ENCODE data around the gene THG1L. TPM values are rescaled to one million over a fixed set of nuclear protein-coding genes. Genes with fewer than 3 reads are reported as not detected.

THG1L gene
- total RNA-seq, 2 donors from 2014 or later, result 14.1 to 16.9 TPM

DNA sequence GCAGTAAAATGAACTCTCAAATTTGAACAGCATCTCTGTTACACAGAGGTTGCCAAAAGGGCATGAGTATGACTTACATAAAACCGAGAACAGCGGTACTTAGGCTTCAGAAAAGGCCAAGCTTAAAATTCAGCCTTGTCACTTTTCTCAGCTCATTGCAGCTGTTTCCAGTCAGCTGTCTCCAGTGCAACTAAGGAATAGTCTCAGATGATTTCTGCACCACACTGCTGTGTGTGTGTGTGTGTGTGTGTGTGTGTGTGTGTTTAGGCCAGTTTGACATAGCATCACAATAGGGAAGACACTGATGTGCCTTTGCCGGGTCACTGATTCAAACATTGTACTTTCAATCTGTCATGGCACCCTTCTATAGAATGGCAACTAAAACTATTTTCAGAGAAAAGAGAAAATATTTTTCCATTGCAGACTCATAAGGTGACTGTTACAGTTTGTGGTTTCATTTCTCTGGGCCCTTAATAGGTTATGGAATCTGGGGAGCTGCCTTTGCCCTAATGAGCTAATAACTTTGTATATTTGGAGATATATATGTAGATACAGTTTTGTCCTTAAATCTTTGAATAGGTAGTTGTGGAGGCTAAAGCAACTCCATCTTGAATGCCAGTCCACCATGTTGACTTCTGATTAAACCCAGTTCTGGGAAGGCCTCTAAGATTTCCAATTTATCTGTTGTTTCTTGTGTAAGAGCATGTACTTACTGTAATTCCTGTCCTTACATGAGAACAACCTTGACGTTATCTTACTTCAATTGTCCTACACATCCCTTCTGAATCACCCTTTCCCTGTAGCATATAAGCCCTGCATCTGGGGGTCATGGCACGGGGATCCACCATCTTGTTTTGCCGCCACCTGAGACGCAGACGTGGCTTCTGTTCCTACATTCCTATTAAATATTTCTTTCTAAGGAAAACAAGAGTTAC, 16.8 kb downstream of the THG1L start:
- peak overlapping the region in 1 of 2 donors; percentile 9 for H3K27ac ChIP-seq
- peaks cover 5% of the 10 kb centered on the region for H3K4me1 ChIP-seq (replicated peaks)
- DNase-seq (ENCODE audit: low spot score), result no peak
- peak; percentile 9 for TF ChIP-seq POLR2AphosphoS5 (IDR thresholded peaks at IDR 0.05)
- no peak for TF ChIP-seq POLR2A (IDR thresholded peaks at IDR 0.05)
- no peak overlapping the region for H3K4me3 ChIP-seq
- intact Hi-C loops (cut with DNase I), result loop anchor here (10.0 kb wide), 1 partner anchor 273 kb away; no protein-coding TSS in a partner anchor
- H3K27me3 ChIP-seq (replicated peaks; ENCODE audit: insufficient read depth), result no peaks in the 10 kb centered on the region
- 84% methylated on average over 8 of the region's 8 CpGs for WGBS
- H3K9me3 ChIP-seq, result no peaks in the 10 kb centered on the region
- no peaks in the 10 kb centered on the region for H3K36me3 ChIP-seq

DNA sequence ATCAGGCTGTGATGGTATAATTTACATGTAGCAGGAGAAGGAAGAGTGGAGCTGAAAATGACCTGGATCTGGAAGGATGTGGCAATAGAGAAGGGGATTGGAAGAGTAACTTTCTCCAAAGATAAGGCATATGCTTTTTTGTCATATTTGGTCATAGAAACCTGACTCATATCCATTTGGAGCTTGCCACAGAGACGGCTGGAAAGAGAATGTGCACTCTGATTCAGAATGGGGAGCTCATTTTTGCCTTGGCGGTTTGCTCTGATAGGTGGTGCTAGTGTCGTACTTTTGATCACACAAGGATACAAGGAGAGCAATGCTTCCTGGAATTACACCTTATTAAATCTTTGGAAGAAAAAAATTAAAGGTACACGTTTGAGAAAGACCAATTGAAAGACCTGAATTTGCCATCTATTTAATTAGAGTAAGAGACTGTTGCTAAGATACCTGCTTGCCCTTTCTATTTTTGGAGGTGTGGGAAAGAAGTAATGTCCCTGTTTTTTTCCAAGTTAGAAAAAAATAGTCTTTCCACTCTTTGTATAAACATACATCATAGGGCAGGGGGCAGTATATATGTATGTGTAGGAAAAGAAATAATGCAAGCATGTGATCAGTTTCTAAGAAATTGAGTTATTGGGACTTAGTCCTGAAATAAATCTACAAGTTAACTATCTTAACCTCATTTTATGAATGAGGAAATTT, 17.7 kb downstream of the THG1L start:
- Histone ChIP-seq H3K4me3 (no peak overlapping the region), H3K27me3 (replicated peaks; ENCODE audit: insufficient read depth) (no peaks in the 10 kb centered on the region), H3K27ac (peak overlapping the region in 1 of 2 donors; percentile 9), H3K4me1 (replicated peaks) (peaks cover 5% of the 10 kb centered on the region), H3K36me3 (no peaks in the 10 kb centered on the region), H3K9me3 (no peaks in the 10 kb centered on the region)
- TF ChIP-seq POLR2A (IDR thresholded peaks at IDR 0.05), result no peak
- TF ChIP-seq POLR2AphosphoS5 (IDR thresholded peaks at IDR 0.05), result no peak
- TF ChIP-seq, protein P1, sequence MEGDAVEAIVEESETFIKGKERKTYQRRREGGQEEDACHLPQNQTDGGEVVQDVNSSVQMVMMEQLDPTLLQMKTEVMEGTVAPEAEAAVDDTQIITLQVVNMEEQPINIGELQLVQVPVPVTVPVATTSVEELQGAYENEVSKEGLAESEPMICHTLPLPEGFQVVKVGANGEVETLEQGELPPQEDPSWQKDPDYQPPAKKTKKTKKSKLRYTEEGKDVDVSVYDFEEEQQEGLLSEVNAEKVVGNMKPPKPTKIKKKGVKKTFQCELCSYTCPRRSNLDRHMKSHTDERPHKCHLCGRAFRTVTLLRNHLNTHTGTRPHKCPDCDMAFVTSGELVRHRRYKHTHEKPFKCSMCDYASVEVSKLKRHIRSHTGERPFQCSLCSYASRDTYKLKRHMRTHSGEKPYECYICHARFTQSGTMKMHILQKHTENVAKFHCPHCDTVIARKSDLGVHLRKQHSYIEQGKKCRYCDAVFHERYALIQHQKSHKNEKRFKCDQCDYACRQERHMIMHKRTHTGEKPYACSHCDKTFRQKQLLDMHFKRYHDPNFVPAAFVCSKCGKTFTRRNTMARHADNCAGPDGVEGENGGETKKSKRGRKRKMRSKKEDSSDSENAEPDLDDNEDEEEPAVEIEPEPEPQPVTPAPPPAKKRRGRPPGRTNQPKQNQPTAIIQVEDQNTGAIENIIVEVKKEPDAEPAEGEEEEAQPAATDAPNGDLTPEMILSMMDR (IDR thresholded peaks at IDR 0.05), result no peak
- WGBS, result 58% methylated on average over 4 of the region's 4 CpGs
- intact Hi-C loops (cut with DNase I), result loop anchor here (10.0 kb wide), 1 partner anchor 274 kb away; no protein-coding TSS in a partner anchor
- DNase-seq (ENCODE audit: low spot score), result no peak

GRCh38 chr5:157749462-157749799, 18.2 kb downstream of the THG1L start:
- H3K27me3 ChIP-seq (replicated peaks; ENCODE audit: insufficient read depth), result no peaks in the 10 kb centered on the region
- H3K9me3 ChIP-seq, result no peaks in the 10 kb centered on the region
- H3K36me3 ChIP-seq, result no peaks in the 10 kb centered on the region
- no peak for DNase-seq (ENCODE audit: low spot score)
- TF ChIP-seq POLR2A (IDR thresholded peaks at IDR 0.05), result no peak
- TF ChIP-seq POLR2AphosphoS5 (IDR thresholded peaks at IDR 0.05), result no peak
- TF ChIP-seq, protein P1 (IDR thresholded peaks at IDR 0.05), result no peak
- WGBS, result 86% methylated on average over 11 of the region's 11 CpGs
- no peak overlapping the region for H3K4me3 ChIP-seq
- H3K4me1 ChIP-seq (replicated peaks), result peaks cover 5% of the 10 kb centered on the region
- intact Hi-C loops (cut with DNase I), result loop anchor here (10.0 kb wide), 1 partner anchor 275 kb away; no protein-coding TSS in a partner anchor
- H3K27ac ChIP-seq, result peak overlapping the region; percentile 4 to 18

GRCh38 chr5:157750320-157750719, 19.1 kb downstream of the THG1L start:
- DNase-seq (ENCODE audit: low spot score), result no peak
- Histone ChIP-seq H3K9me3 (no peaks in the 10 kb centered on the region), H3K27ac (peak overlapping the region in 1 of 2 donors; percentile 4), H3K36me3 (no peaks in the 10 kb centered on the region), H3K4me1 (replicated peaks) (no peaks in the 10 kb centered on the region), H3K4me3 (no peak overlapping the region), H3K27me3 (replicated peaks; ENCODE audit: insufficient read depth) (no peaks in the 10 kb centered on the region)
- TF ChIP-seq POLR2AphosphoS5 (IDR thresholded peaks at IDR 0.05) (no peak), POLR2A (IDR thresholded peaks at IDR 0.05) (no peak)
- TF ChIP-seq, protein P1 (IDR thresholded peaks at IDR 0.05), result no peak
- 48% methylated on average over 1 of the region's 1 CpG for whole genome bisulfite sequencing
- intact Hi-C loops (cut with DNase I), result no loop called here

- no peaks in the 10 kb centered on the region for H3K36me3 ChIP-seq
- no peaks in the 10 kb centered on the region for H3K4me1 ChIP-seq (replicated peaks)
- H3K27me3 ChIP-seq (replicated peaks; ENCODE audit: insufficient read depth), result no peaks in the 10 kb centered on the region
- intact Hi-C loops (cut with DNase I), result no loop called here
- TF ChIP-seq, protein P1 (IDR thresholded peaks at IDR 0.05), result no peak
- TF ChIP-seq POLR2AphosphoS5 (IDR thresholded peaks at IDR 0.05), result no peak
- TF ChIP-seq POLR2A (IDR thresholded peaks at IDR 0.05), result no peak
- 93% methylated on average over 3 of the region's 3 CpGs for WGBS
- no peak overlapping the region for H3K27ac ChIP-seq
- H3K4me3 ChIP-seq, result no peak overlapping the region
- no peak for DNase-seq (ENCODE audit: low spot score)
- no peaks in the 10 kb centered on the region for H3K9me3 ChIP-seq
These were observed 24.9 kb downstream of the THG1L start for GRCh38 chr5:157756122-157756521.
